Measurements from ENCODE around the gene HGS.

HGS gene

DNA sequence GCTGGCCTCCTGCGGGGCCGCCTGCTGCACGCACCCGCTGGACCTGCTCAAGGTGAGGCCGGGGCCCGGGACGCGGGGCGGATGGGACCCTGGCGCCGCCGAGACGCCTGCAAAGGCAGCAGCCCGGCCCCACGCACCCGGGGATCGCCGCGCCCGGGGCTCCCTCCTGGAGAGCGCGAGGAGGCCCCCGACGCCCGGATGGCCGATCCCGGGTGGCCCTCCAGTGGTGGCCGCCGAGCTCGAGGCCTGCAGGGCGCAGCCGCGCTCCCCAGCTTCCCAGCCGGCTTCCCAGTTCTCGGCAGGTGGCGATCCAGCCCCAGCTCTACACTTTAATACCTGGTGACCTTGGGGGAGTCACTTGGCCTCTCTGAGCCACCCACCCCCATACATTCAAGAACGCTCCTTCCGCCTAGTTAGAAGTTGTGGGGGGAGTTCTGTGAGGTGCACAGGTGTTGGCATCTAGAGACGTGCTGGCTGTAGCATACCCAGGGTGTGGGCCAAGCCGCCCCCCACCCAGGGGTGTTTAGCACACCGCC lies 28.7 kb downstream of the HGS start:
- no peaks in the 10 kb centered on the region for H3K27me3 ChIP-seq (ENCODE audit: insufficient read depth, poor library complexity, severe bottlenecking)
- no peak for DNase-seq (ENCODE audit: low read depth in 1 of 2, low spot score in 1 of 2)
- H3K27ac ChIP-seq (replicated peaks), result peak overlapping the region; percentile 80
- TF ChIP-seq, protein P1, sequence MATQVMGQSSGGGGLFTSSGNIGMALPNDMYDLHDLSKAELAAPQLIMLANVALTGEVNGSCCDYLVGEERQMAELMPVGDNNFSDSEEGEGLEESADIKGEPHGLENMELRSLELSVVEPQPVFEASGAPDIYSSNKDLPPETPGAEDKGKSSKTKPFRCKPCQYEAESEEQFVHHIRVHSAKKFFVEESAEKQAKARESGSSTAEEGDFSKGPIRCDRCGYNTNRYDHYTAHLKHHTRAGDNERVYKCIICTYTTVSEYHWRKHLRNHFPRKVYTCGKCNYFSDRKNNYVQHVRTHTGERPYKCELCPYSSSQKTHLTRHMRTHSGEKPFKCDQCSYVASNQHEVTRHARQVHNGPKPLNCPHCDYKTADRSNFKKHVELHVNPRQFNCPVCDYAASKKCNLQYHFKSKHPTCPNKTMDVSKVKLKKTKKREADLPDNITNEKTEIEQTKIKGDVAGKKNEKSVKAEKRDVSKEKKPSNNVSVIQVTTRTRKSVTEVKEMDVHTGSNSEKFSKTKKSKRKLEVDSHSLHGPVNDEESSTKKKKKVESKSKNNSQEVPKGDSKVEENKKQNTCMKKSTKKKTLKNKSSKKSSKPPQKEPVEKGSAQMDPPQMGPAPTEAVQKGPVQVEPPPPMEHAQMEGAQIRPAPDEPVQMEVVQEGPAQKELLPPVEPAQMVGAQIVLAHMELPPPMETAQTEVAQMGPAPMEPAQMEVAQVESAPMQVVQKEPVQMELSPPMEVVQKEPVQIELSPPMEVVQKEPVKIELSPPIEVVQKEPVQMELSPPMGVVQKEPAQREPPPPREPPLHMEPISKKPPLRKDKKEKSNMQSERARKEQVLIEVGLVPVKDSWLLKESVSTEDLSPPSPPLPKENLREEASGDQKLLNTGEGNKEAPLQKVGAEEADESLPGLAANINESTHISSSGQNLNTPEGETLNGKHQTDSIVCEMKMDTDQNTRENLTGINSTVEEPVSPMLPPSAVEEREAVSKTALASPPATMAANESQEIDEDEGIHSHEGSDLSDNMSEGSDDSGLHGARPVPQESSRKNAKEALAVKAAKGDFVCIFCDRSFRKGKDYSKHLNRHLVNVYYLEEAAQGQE (IDR thresholded peaks at IDR 0.05; ENCODE audit: insufficient replicate concordance, low read depth), result no peak
- TF ChIP-seq, protein P2, sequence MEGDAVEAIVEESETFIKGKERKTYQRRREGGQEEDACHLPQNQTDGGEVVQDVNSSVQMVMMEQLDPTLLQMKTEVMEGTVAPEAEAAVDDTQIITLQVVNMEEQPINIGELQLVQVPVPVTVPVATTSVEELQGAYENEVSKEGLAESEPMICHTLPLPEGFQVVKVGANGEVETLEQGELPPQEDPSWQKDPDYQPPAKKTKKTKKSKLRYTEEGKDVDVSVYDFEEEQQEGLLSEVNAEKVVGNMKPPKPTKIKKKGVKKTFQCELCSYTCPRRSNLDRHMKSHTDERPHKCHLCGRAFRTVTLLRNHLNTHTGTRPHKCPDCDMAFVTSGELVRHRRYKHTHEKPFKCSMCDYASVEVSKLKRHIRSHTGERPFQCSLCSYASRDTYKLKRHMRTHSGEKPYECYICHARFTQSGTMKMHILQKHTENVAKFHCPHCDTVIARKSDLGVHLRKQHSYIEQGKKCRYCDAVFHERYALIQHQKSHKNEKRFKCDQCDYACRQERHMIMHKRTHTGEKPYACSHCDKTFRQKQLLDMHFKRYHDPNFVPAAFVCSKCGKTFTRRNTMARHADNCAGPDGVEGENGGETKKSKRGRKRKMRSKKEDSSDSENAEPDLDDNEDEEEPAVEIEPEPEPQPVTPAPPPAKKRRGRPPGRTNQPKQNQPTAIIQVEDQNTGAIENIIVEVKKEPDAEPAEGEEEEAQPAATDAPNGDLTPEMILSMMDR (IDR thresholded peaks at IDR 0.05; ENCODE audit: insufficient read depth, low read length), result no peak
- peak; percentile 8; the same call in 1 of the 2 replicates for TF ChIP-seq POLR2AphosphoS5 (IDR thresholded peaks at IDR 0.05; ENCODE audit: low read depth)
- peak overlapping the region; percentile 78 for H3K4me3 ChIP-seq (replicated peaks; ENCODE audit: insufficient read depth, low read length)

DNA sequence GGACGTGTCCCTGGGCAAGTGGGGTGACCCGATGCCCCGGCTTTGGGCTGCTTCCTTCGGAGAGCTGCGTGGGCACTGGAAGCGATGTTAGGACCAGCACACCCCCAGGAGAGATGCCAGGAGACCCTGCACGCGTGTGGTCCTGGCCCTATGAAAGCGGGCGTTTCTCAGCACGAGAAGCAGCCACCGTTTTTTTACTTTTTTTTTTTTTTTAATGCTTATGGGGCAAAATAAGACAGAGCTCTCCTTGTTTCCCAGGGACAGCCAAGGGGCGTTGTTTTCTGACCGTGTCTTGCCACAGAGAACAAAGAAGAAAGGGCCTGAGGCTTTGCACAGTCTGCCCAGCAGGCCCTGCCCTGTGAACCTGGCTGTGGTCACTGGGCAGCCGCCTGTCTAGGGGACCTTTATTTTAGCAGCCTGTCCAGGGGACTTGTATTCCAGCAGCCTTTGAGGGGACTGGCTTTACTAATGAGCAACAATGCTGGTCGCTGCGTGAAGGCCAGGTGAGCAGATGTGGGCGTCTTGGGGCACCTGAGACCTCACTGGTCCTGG lies 29.3 kb downstream of the HGS start:
- no peak for DNase-seq (ENCODE audit: low read depth in 1 of 2, low spot score in 1 of 2)
- TF ChIP-seq SPI1 (IDR thresholded peaks at IDR 0.05; ENCODE audit: borderline replicate concordance, low read depth), result no peak
- TF ChIP-seq, protein P2 (IDR thresholded peaks at IDR 0.05; ENCODE audit: insufficient read depth, low read length), result no peak
- no peak for TF ChIP-seq GABPA (IDR thresholded peaks at IDR 0.05; ENCODE audit: low read depth)
- TF ChIP-seq, protein P1 (IDR thresholded peaks at IDR 0.05; ENCODE audit: insufficient replicate concordance, low read depth), result no peak
- TF ChIP-seq POLR2AphosphoS5 (IDR thresholded peaks at IDR 0.05; ENCODE audit: low read depth), result no peak
- H3K27ac ChIP-seq (replicated peaks), result peak overlapping the region; percentile 80

DNA sequence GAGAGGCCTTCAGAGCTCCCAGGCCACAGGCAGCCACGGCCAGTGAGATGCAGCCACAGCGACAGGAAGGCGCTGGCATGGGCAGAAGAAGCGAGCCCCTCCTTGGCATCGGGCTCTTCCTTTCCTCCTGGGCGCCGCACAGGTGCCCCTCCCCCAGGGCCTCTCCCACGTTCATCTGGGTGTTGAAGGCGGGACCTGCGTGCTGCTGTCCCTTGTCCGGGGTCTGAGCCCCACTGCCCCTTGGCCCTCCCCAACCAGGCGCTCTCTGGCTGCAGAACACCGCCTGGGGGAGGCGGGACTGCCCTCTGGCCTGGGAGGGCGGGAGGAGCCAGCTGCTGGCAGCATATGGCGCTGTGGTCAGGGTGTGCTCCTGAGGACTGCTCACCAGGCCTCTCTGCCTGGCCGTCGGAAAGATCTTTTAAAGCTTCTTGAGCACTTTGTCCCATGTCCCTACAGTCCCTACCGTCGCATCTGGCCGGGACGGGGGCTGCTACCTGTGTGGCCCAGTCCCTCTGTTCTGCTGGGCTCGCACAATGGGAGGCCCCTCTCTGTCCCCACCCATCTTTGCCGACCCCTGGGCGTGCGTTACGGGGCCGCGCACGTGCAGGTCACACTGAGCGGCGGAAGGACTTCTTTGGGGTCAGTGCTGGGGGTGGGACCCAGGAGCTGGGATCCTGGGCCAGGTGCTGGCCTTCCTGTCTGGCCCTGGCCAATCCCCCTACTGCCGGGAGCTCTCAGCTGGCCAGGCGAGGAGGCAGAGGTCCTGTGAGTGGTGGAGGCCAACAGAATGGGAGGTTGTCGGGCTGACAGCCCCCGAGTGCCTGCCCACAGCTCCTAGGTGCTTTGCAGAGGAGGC lies 30.0 kb downstream of the HGS start:
- TF ChIP-seq POLR2AphosphoS5 (IDR thresholded peaks at IDR 0.05; ENCODE audit: low read depth), result peak; percentile 18; the same call in 1 of the 2 replicates
- TF ChIP-seq, protein P1 (IDR thresholded peaks at IDR 0.05; ENCODE audit: insufficient replicate concordance, low read depth), result no peak
- TF ChIP-seq, protein P2 (IDR thresholded peaks at IDR 0.05; ENCODE audit: insufficient read depth, low read length), result no peak
- peak overlapping the region; percentile 78 for H3K4me3 ChIP-seq (replicated peaks; ENCODE audit: insufficient read depth, low read length)
- no peaks in the 10 kb centered on the region for H3K27me3 ChIP-seq (ENCODE audit: insufficient read depth, poor library complexity, severe bottlenecking)
- DNase-seq (ENCODE audit: low read depth in 1 of 2, low spot score in 1 of 2), result no peak
- H3K27ac ChIP-seq (replicated peaks), result peak overlapping the region; percentile 80

More for the DNA sequence above, 29.3 kb downstream of the HGS start:
- peak overlapping the region; percentile 78 for H3K4me3 ChIP-seq (replicated peaks; ENCODE audit: insufficient read depth, low read length)
- H3K27me3 ChIP-seq (ENCODE audit: insufficient read depth, poor library complexity, severe bottlenecking), result no peaks in the 10 kb centered on the region
